Hepatocyte (in vitro differentiated cells): ENCODE measurements around the gene PTTG1. TPM values are rescaled to one million over a fixed set of nuclear protein-coding genes. Genes with fewer than 3 reads are reported as not detected.

ENCODE experiments used
- DNase-seq: peaks from one replicate; pipeline ENCODE4 v3.0.0-alpha.2; 2016; ENCODE audit warnings: low spot score
- H2AFZ ChIP-seq: fragments of 200-600 bp; sonication (generic); 2 replicates; pipeline ENCODE4 v1.6.0; 2016; ENCODE audit warnings: antibody characterized with exemption, mild to moderate bottlenecking
- H3K27ac ChIP-seq: fragments of 200-600 bp; sonication (generic); 2 replicates; pipeline ENCODE4 v1.5.1; 2016; ENCODE audit warnings: mild to moderate bottlenecking
- H3K27me3 ChIP-seq: fragments of 200-600 bp; sonication (generic); 2 replicates; pipeline ENCODE4 v1.6.1; 2016
- H3K36me3 ChIP-seq: fragments of 200-600 bp; sonication (generic); replicated peaks from 2 replicates; pipeline ENCODE4 v1.5.1; 2016; ENCODE audit warnings: low read depth; ENCODE audit not compliant: insufficient read depth
- H3K4me1 ChIP-seq: fragments of 200-600 bp; sonication (generic); 2 replicates; pipeline ENCODE4 v1.5.1; 2016; ENCODE audit warnings: mild to moderate bottlenecking, moderate library complexity; ENCODE audit not compliant: insufficient read depth
- H3K4me2 ChIP-seq: fragments of 200-600 bp; sonication (generic); 2 replicates; pipeline ENCODE4 v1.6.0; 2016
- H3K4me3 ChIP-seq: fragments of 200-600 bp; sonication (generic); 2 replicates; pipeline ENCODE4 v1.5.1; 2016; ENCODE audit warnings: mild to moderate bottlenecking
- H3K79me2 ChIP-seq: fragments of 200-600 bp; sonication (generic); 2 replicates; pipeline ENCODE4 v1.6.0; 2017; ENCODE audit warnings: mild to moderate bottlenecking
- H3K9me2 ChIP-seq: fragments of 200-600 bp; sonication (generic); replicated peaks from 2 replicates; pipeline ENCODE4 v1.6.0; 2017; ENCODE audit warnings: mild to moderate bottlenecking; ENCODE audit not compliant: insufficient read depth
- H3K9me3 ChIP-seq: fragments of 200-600 bp; sonication (generic); 2 replicates; pipeline ENCODE4 v1.5.1; 2016; ENCODE audit warnings: low read depth, mild to moderate bottlenecking
- H4K20me1 ChIP-seq: fragments of 200-600 bp; sonication (generic); 2 replicates; pipeline ENCODE4 v1.6.0; 2016; ENCODE audit warnings: mild to moderate bottlenecking; ENCODE audit not compliant: insufficient read depth, poor library complexity, severe bottlenecking
- EZH2 ChIP-seq: fragments of 200-600 bp; sonication (generic); IDR thresholded peaks from 2 replicates; pipeline ENCODE4 v1.6.1; 2016; ENCODE audit warnings: antibody characterized with exemption, mild to moderate bottlenecking, borderline replicate concordance
- EZH2phosphoT487 ChIP-seq: fragments of 200-600 bp; sonication (generic); IDR thresholded peaks from one replicate; pipeline ENCODE4 v1.6.1; 2018; ENCODE audit warnings: antibody characterized with exemption, mild to moderate bottlenecking, low read depth, moderate library complexity; ENCODE audit not compliant: unreplicated experiment, severe bottlenecking
- WGBS: methylation state at CpG from one replicate; pipeline ENCODE4 v1.1.6; 2016; ENCODE audit warnings: low lambda C conversion rate; ENCODE audit errors: missing lambda C conversion rate; 5-methylcytosine and 5-hydroxymethylcytosine counted together
- polyA plus RNA-seq: library from polyadenylated mRNA; unstranded; fragments of >200 nt; fragmentation: Nextera tagmentation; extraction: Ambion mirVana; gene quantifications from 2 replicates; pipeline ENCODE4 v1.2.1, GENCODE V29; 2016
- total RNA-seq: library from RNA; depleted of rRNA; stranded (reverse); fragments of >200 nt; gene quantifications from 2 replicates; pipeline ENCODE4 v1.2.3, GENCODE V29; 2014
- TF ChIP-seq, protein P1 (sequence below): fragments of 200-600 bp; sonication (generic); IDR thresholded peaks from 2 replicates; pipeline ENCODE4 v1.5.1; 2016; ENCODE audit warnings: antibody characterized with exemption, mild to moderate bottlenecking; ENCODE audit not compliant: poor library complexity

The PTTG1 gene
- total and polyA plus RNA-seq, 2 experiments from 2014 or later, result 18.8 to 49.2 TPM

GRCh38 chr5:160382346-160382745 is 39.3 kb upstream of the PTTG1 start:
- Histone ChIP-seq H3K27ac (no peak overlapping the region), H3K9me3 (no peaks in the 10 kb centered on the region), H4K20me1 (no peaks in the 10 kb centered on the region), H3K27me3 (no peaks in the 10 kb centered on the region), H3K4me1 (no peaks in the 10 kb centered on the region), H2AFZ (no peak overlapping the region), H3K9me2 (no peaks in the 10 kb centered on the region), H3K36me3 (no peaks in the 10 kb centered on the region), H3K4me2 (no peak overlapping the region), H3K79me2 (no peaks in the 10 kb centered on the region), H3K4me3 (no peak overlapping the region)
- WGBS, result 82% methylated on average over 3 of the region's 3 CpGs
- TF ChIP-seq, protein P1, sequence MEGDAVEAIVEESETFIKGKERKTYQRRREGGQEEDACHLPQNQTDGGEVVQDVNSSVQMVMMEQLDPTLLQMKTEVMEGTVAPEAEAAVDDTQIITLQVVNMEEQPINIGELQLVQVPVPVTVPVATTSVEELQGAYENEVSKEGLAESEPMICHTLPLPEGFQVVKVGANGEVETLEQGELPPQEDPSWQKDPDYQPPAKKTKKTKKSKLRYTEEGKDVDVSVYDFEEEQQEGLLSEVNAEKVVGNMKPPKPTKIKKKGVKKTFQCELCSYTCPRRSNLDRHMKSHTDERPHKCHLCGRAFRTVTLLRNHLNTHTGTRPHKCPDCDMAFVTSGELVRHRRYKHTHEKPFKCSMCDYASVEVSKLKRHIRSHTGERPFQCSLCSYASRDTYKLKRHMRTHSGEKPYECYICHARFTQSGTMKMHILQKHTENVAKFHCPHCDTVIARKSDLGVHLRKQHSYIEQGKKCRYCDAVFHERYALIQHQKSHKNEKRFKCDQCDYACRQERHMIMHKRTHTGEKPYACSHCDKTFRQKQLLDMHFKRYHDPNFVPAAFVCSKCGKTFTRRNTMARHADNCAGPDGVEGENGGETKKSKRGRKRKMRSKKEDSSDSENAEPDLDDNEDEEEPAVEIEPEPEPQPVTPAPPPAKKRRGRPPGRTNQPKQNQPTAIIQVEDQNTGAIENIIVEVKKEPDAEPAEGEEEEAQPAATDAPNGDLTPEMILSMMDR, result no peak
- TF ChIP-seq EZH2 (no peak), EZH2phosphoT487 (no peak)
- no peak for DNase-seq

- H3K4me1 ChIP-seq, result no peaks in the 10 kb centered on the region
- 100% methylated on average over 1 of the region's 1 CpG for WGBS
- TF ChIP-seq, protein P1, result no peak
- TF ChIP-seq EZH2phosphoT487, result no peak
- TF ChIP-seq EZH2, result no peak
- H3K27ac ChIP-seq, result no peak overlapping the region
- DNase-seq, result no peak
- H3K79me2 ChIP-seq, result no peaks in the 10 kb centered on the region
- H3K27me3 ChIP-seq, result no peaks in the 10 kb centered on the region
- H4K20me1 ChIP-seq, result no peaks in the 10 kb centered on the region
- H3K4me3 ChIP-seq, result no peak overlapping the region
- no peaks in the 10 kb centered on the region for H3K36me3 ChIP-seq
- no peaks in the 10 kb centered on the region for H3K9me2 ChIP-seq
- H3K9me3 ChIP-seq, result no peaks in the 10 kb centered on the region
- H3K4me2 ChIP-seq, result no peak overlapping the region
- H2AFZ ChIP-seq, result no peak overlapping the region
These were observed 37.0 kb upstream of the PTTG1 start for GRCh38 chr5:160384681-160385080.

- no peak for DNase-seq
- H3K4me1 ChIP-seq, result no peaks in the 10 kb centered on the region
- H3K4me3 ChIP-seq, result no peak overlapping the region
- TF ChIP-seq, protein P1, result no peak
- TF ChIP-seq EZH2 (no peak), EZH2phosphoT487 (no peak)
- no peaks in the 10 kb centered on the region for H4K20me1 ChIP-seq
- H3K36me3 ChIP-seq, result no peaks in the 10 kb centered on the region
- no peaks in the 10 kb centered on the region for H3K79me2 ChIP-seq
- H3K9me2 ChIP-seq, result no peaks in the 10 kb centered on the region
- H3K27ac ChIP-seq, result no peak overlapping the region
- H3K27me3 ChIP-seq, result no peaks in the 10 kb centered on the region
- no peak overlapping the region for H2AFZ ChIP-seq
- no peaks in the 10 kb centered on the region for H3K9me3 ChIP-seq
- H3K4me2 ChIP-seq, result no peak overlapping the region
These were observed 36.2 kb upstream of the PTTG1 start for GRCh38 chr5:160385496-160385895.

DNA sequence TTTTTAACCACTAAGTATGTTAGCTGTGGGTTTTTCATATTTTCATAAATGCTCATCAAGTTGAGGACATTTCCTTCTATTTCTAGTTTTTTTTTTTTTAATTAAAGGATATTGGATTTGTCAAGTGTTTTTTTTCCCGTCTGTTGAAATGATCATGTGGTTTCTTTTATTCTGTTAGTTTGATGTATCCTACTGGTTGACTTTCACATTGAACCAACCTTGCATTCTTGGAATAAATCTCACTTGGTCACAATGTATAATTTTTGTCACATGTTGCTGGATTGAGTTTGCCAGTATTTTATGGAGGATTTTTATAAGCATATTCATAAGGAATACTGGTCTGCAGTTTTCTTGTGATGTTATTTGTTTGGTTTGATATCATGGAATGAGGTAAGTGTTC is 34.2 kb upstream of the PTTG1 start:
- Histone ChIP-seq H3K9me2 (no peaks in the 10 kb centered on the region), H3K9me3 (no peaks in the 10 kb centered on the region), H3K36me3 (no peaks in the 10 kb centered on the region), H3K79me2 (no peaks in the 10 kb centered on the region), H3K4me3 (no peak overlapping the region), H3K27ac (no peak overlapping the region), H4K20me1 (no peaks in the 10 kb centered on the region), H2AFZ (no peak overlapping the region), H3K4me1 (no peaks in the 10 kb centered on the region), H3K27me3 (no peaks in the 10 kb centered on the region), H3K4me2 (no peak overlapping the region)
- TF ChIP-seq EZH2 (no peak), EZH2phosphoT487 (no peak)
- TF ChIP-seq, protein P1, result no peak
- DNase-seq, result no peak
- 100% methylated on average over 1 of the region's 1 CpG for WGBS
